GM23248 (cell line): ENCODE measurements around the gene WDR64. TPM values are rescaled to one million over a fixed set of nuclear protein-coding genes. Genes with fewer than 3 reads are reported as not detected.
A peak's percentile ranks its signal among the peaks of the same experiment; 100 is the strongest.

Source experiments
- DNase-seq: peaks from one replicate; pipeline ENCODE4 v3.0.0-alpha.2; 2015
- H2AFZ ChIP-seq: fragments of 200-600 bp; sonication (generic); 2 replicates; pipeline ENCODE4 v1.6.1; 2016; ENCODE audit warnings: antibody characterized with exemption
- H3F3A ChIP-seq: fragments of 200-600 bp; sonication (generic); 2 replicates; pipeline ENCODE4 v1.6.1; 2016; ENCODE audit warnings: mild to moderate bottlenecking, antibody characterized with exemption, mixed run types; ENCODE audit not compliant: insufficient read depth
- H3K27ac ChIP-seq: fragments of 200-600 bp; sonication (generic); 2 replicates; pipeline ENCODE4 v1.5.1; 2016; ENCODE audit warnings: mild to moderate bottlenecking
- H3K27me3 ChIP-seq: fragments of 200-600 bp; sonication (generic); replicated peaks from 2 replicates; pipeline ENCODE4 v1.6.1; 2016; ENCODE audit warnings: mild to moderate bottlenecking; ENCODE audit not compliant: insufficient read depth
- H3K36me3 ChIP-seq: fragments of 200-600 bp; sonication (generic); 2 replicates; pipeline ENCODE4 v1.6.1; 2016; ENCODE audit warnings: low read depth, mild to moderate bottlenecking
- H3K4me1 ChIP-seq: fragments of 200-600 bp; sonication (generic); 2 replicates; pipeline ENCODE4 v1.6.1; 2016; ENCODE audit warnings: mild to moderate bottlenecking; ENCODE audit not compliant: insufficient read depth
- H3K4me2 ChIP-seq: fragments of 200-600 bp; sonication (generic); one replicate; pipeline ENCODE4 v1.6.1; 2016; ENCODE audit warnings: mild to moderate bottlenecking; ENCODE audit not compliant: unreplicated experiment
- H3K4me3 ChIP-seq: fragments of 200-600 bp; sonication (generic); 2 replicates; pipeline ENCODE4 v1.5.1; 2016; ENCODE audit warnings: mild to moderate bottlenecking
- H3K79me2 ChIP-seq: fragments of 200-600 bp; sonication (generic); 2 replicates; pipeline ENCODE4 v1.6.1; 2016; ENCODE audit warnings: mild to moderate bottlenecking; ENCODE audit not compliant: insufficient read depth
- H3K9ac ChIP-seq: fragments of 200-600 bp; sonication (generic); 2 replicates; pipeline ENCODE4 v1.6.1; 2016; ENCODE audit warnings: mild to moderate bottlenecking
- H3K9me2 ChIP-seq: fragments of 200-600 bp; sonication (generic); 2 replicates; pipeline ENCODE4 v1.6.1; 2016; ENCODE audit warnings: mixed run types, mild to moderate bottlenecking, moderate library complexity; ENCODE audit not compliant: insufficient read depth
- H3K9me3 ChIP-seq: fragments of 200-600 bp; sonication (generic); one replicate; pipeline ENCODE4 v1.6.1; 2017; ENCODE audit warnings: low read depth
- H4K20me1 ChIP-seq: fragments of 200-600 bp; sonication (generic); 2 replicates; pipeline ENCODE4 v1.6.0; 2016; ENCODE audit not compliant: insufficient read depth
- EZH2 ChIP-seq: fragments of 200-600 bp; sonication (generic); IDR thresholded peaks from 2 replicates; pipeline ENCODE4 v1.6.1; 2018; ENCODE audit warnings: antibody characterized with exemption, mild to moderate bottlenecking; ENCODE audit not compliant: insufficient read depth, poor library complexity, severe bottlenecking
- EZH2phosphoT487 ChIP-seq: fragments of 200-600 bp; sonication (generic); IDR thresholded peaks from 2 replicates; pipeline ENCODE4 v1.6.1; 2018; ENCODE audit warnings: antibody characterized with exemption, moderate library complexity, mild to moderate bottlenecking, low read depth; ENCODE audit not compliant: insufficient read depth
- WGBS, 2 experiments: methylation state at CpG; one replicate each; pipeline ENCODE4 v1.1.6; 2015 to 2017; ENCODE audit warnings: low lambda C conversion rate in 2 of 2, low coverage in 1 of 2; ENCODE audit errors: missing lambda C conversion rate in 2 of 2; 5-methylcytosine and 5-hydroxymethylcytosine counted together
- in situ Hi-C: fragments of 300-500 bp; cut with MboI; formaldehyde crosslinking; loops from 2 replicates; pipeline ENCODE4 v1.15.0; 2020
- polyA plus RNA-seq: library from polyadenylated mRNA; unstranded; fragments of >200 nt; fragmentation: Nextera tagmentation; extraction: Ambion mirVana; gene quantifications from 2 replicates; pipeline ENCODE4 v1.2.1, GENCODE V29; 2016
- total RNA-seq: library from RNA; depleted of rRNA; stranded (reverse); fragments of >200 nt; shearing (Covaris generic); gene quantifications from 2 replicates; pipeline ENCODE4 v1.2.3, GENCODE V29; 2014

The WDR64 gene
- total and polyA plus RNA-seq, 2 experiments from 2014 or later = not detected

- no peaks in the 10 kb centered on the region for H3K9me2 ChIP-seq
- H3K79me2 ChIP-seq = no peaks in the 10 kb centered on the region
- H3K4me1 ChIP-seq = peaks cover 6% of the 10 kb centered on the region
- in situ Hi-C loops = no loop called here
- H3K36me3 ChIP-seq = no peaks in the 10 kb centered on the region
- no peaks in the 10 kb centered on the region for H3K9me3 ChIP-seq
- H3F3A ChIP-seq = no peaks in the 10 kb centered on the region
- no peaks in the 10 kb centered on the region for H4K20me1 ChIP-seq
- no peak overlapping the region for H3K4me3 ChIP-seq
- H3K27me3 ChIP-seq = no peaks in the 10 kb centered on the region
- no peak overlapping the region for H3K27ac ChIP-seq
- DNase-seq = peak; percentile 87
- TF ChIP-seq EZH2 (no peak), EZH2phosphoT487 (no peak)
- no peak overlapping the region for H3K9ac ChIP-seq
- H3K4me2 ChIP-seq = no peak overlapping the region
- no peak overlapping the region for H2AFZ ChIP-seq
- WGBS, 2 experiments = 75 to 77% methylated on average over 9 of the region's 9 CpGs
Measured at GRCh38 chr1:241627453-241628259, 24.4 kb upstream of the WDR64 start.

GRCh38 chr1:241630005-241630404, 22.1 kb upstream of the WDR64 start:
- Histone ChIP-seq H3K9me3 (no peaks in the 10 kb centered on the region), H4K20me1 (no peaks in the 10 kb centered on the region), H3K79me2 (no peaks in the 10 kb centered on the region), H3K4me2 (no peak overlapping the region), H3K27ac (no peak overlapping the region), H3K9ac (no peak overlapping the region), H3K4me1 (peaks cover 4% of the 10 kb centered on the region), H2AFZ (no peak overlapping the region), H3K4me3 (no peak overlapping the region), H3F3A (no peaks in the 10 kb centered on the region), H3K9me2 (no peaks in the 10 kb centered on the region), H3K27me3 (no peaks in the 10 kb centered on the region), H3K36me3 (no peaks in the 10 kb centered on the region)
- in situ Hi-C loops = no loop called here
- no peak for DNase-seq
- TF ChIP-seq EZH2 (no peak), EZH2phosphoT487 (no peak)

- H2AFZ ChIP-seq = no peak overlapping the region
- in situ Hi-C loops = no loop called here
- no peak overlapping the region for H3K4me2 ChIP-seq
- no peaks in the 10 kb centered on the region for H3K27me3 ChIP-seq
- TF ChIP-seq EZH2phosphoT487 (no peak), EZH2 (no peak)
- H3K4me1 ChIP-seq = no peaks in the 10 kb centered on the region
- H3K79me2 ChIP-seq = no peaks in the 10 kb centered on the region
- H3K27ac ChIP-seq = no peak overlapping the region
- H3K9me2 ChIP-seq = no peaks in the 10 kb centered on the region
- peaks cover 5% of the 10 kb centered on the region; the same call in 1 of the 2 replicates for H3K36me3 ChIP-seq
- no peak for DNase-seq
- WGBS, 2 experiments = 94 to 100% methylated on average over 1 of the region's 1 CpG
- H4K20me1 ChIP-seq = no peaks in the 10 kb centered on the region
- no peaks in the 10 kb centered on the region for H3F3A ChIP-seq
- no peaks in the 10 kb centered on the region for H3K9me3 ChIP-seq
- no peak overlapping the region for H3K4me3 ChIP-seq
- H3K9ac ChIP-seq = no peak overlapping the region
Measured at GRCh38 chr1:241630476-241630875, 21.6 kb upstream of the WDR64 start.

- Histone ChIP-seq H4K20me1 (no peaks in the 10 kb centered on the region), H3K4me1 (no peaks in the 10 kb centered on the region), H3K4me2 (no peak overlapping the region), H3K27me3 (no peaks in the 10 kb centered on the region), H3K9ac (no peak overlapping the region), H2AFZ (no peak overlapping the region), H3F3A (no peaks in the 10 kb centered on the region), H3K27ac (no peak overlapping the region), H3K36me3 (peaks cover 6% of the 10 kb centered on the region; the same call in 1 of the 2 replicates), H3K9me2 (no peaks in the 10 kb centered on the region), H3K9me3 (no peaks in the 10 kb centered on the region), H3K79me2 (0 out of 2 replicates have a peak, but pooled peaks cover 3% of the 10 kb centered on the region), H3K4me3 (no peak overlapping the region)
- in situ Hi-C loops = no loop called here
- 100% methylated on average over 2 of the region's 2 CpGs for WGBS, 2 experiments
- TF ChIP-seq EZH2phosphoT487 (no peak), EZH2 (no peak)
- no peak for DNase-seq
Measured at GRCh38 chr1:241630899-241631298, 21.2 kb upstream of the WDR64 start.
